SK-N-SH (cell line): ENCODE measurements around the gene TMEM116.

ENCODE experiments used
- CTCF ChIP-seq: fragments of 200-600 bp; sonication (generic); IDR thresholded peaks from 2 replicates; pipeline ENCODE4 v1.6.1; 2017; ENCODE audit warnings: antibody characterized with exemption, mild to moderate bottlenecking, moderate library complexity
- EZH2phosphoT487 ChIP-seq: fragments of 200-600 bp; sonication (generic); IDR thresholded peaks from 2 replicates; pipeline ENCODE4 v1.6.1; 2017; ENCODE audit warnings: low read depth, mixed run types, mild to moderate bottlenecking, antibody characterized with exemption, moderate library complexity, borderline replicate concordance
- FOXJ3 ChIP-seq: sonication (generic); formaldehyde crosslinking; IDR thresholded peaks from 2 replicates; pipeline ENCODE4 v1.5.1; 2020; ENCODE audit warnings: mild to moderate bottlenecking, missing genetic modification reagents
- GABPA ChIP-seq: IDR thresholded peaks from 2 replicates; pipeline ENCODE4 v1.4.0; 2012; ENCODE audit warnings: low read depth, mild to moderate bottlenecking
- MAX ChIP-seq: IDR thresholded peaks from 2 replicates; pipeline ENCODE4 v1.4.0; 2012; ENCODE audit warnings: low read depth
- NFIC ChIP-seq: IDR thresholded peaks from 2 replicates; pipeline ENCODE4 v1.4.0; 2012; ENCODE audit warnings: borderline replicate concordance
- NRF1 ChIP-seq: IDR thresholded peaks from 2 replicates; pipeline ENCODE4 v1.6.1; 2012; ENCODE audit warnings: low read depth, mild to moderate bottlenecking, low read length
- POLR2AphosphoS5 ChIP-seq: IDR thresholded peaks from 2 replicates; pipeline ENCODE4 v1.6.1; 2012; ENCODE audit warnings: low read depth, low read length
- RCOR1 ChIP-seq: fragments of 150-350 bp; IDR thresholded peaks from 2 replicates; pipeline ENCODE4 v1.6.1; 2017; ENCODE audit warnings: antibody characterized with exemption, low read length
- REST ChIP-seq: IDR thresholded peaks from 2 replicates; pipeline ENCODE4 v1.6.1; 2012; ENCODE audit warnings: mild to moderate bottlenecking, low read depth, low read length, moderate library complexity
- TEAD4 ChIP-seq: IDR thresholded peaks from 2 replicates; pipeline ENCODE4 v1.4.0; 2012; ENCODE audit warnings: mild to moderate bottlenecking, borderline replicate concordance; ENCODE audit not compliant: insufficient read depth
- USF2 ChIP-seq: fragments of 150-350 bp; IDR thresholded peaks from 2 replicates; pipeline ENCODE4 v1.6.1; 2017; ENCODE audit warnings: antibody characterized with exemption, low read length, low read depth, borderline replicate concordance
- YY1 ChIP-seq: IDR thresholded peaks from 2 replicates; pipeline ENCODE4 v1.4.0; 2012; ENCODE audit warnings: low read depth, mild to moderate bottlenecking

GRCh38 chr12:111997300-111997699 lies 15.7 kb downstream of the TMEM116 start:
- no peak for TF ChIP-seq NFIC
- TF ChIP-seq CTCF: no peak
- TF ChIP-seq GABPA: no peak
- TF ChIP-seq USF2: no peak
- TF ChIP-seq YY1: no peak
- no peak for TF ChIP-seq EZH2phosphoT487
- no peak for TF ChIP-seq REST
- TF ChIP-seq TEAD4: no peak
- no peak for TF ChIP-seq MAX
- TF ChIP-seq NRF1: no peak
- TF ChIP-seq RCOR1: no peak
- no peak for TF ChIP-seq POLR2AphosphoS5
- no peak for TF ChIP-seq FOXJ3 (CRISPR knock-in tag)
